GM12878 (cell line): ENCODE data around the gene ZSWIM6. TPM values are rescaled to one million over a fixed set of nuclear protein-coding genes. Genes with fewer than 3 reads are reported as not detected.

Experiments
- ATAC-seq: fragments of 200-7000 bp; cut with Tn5 transposase; 3 replicates; pipeline ENCODE4 v1.9.1; 2020; ENCODE audit warnings: mild to moderate bottlenecking, moderate library complexity
- BruUV-seq: library from RNA; stranded (reverse); fragments of 400-500 nt; replicated peaks from 2 replicates; lab custom pipeline; 2021; lab: Mats Ljungman, UMichigan
- CTCF ChIA-PET: fragments of 300-600 bp; sonication (Branson Sonifier 250); formaldehyde crosslinking; extraction: SDS; loops from one replicate; lab custom pipeline; 2021; ENCODE audit warnings: inconsistent platforms; lab: Yijun Ruan, JAX
- POLR2A ChIA-PET: fragments of 350-600 bp; formaldehyde crosslinking; extraction: SDS; loops from one replicate; lab custom pipeline; 2021; ENCODE audit warnings: inconsistent platforms; lab: Charles Lee
- RAD21 ChIA-PET: fragments of 300-600 bp; sonication (Branson Sonifier 250); formaldehyde crosslinking; loops from one replicate; lab custom pipeline; 2023; ENCODE audit warnings: antibody characterized with exemption; ENCODE audit not compliant: unreplicated experiment; lab: Charles Lee
- SMC1A ChIA-PET: fragments of 300-600 bp; sonication (Branson Sonifier 250); formaldehyde crosslinking; loops from one replicate; lab custom pipeline; 2023; ENCODE audit not compliant: unreplicated experiment, uncharacterized antibody; lab: Charles Lee
- DNase-seq: peaks from one replicate; pipeline ENCODE4 v3.0.0-alpha.2; 2011; ENCODE audit warnings: low read depth, low spot score
- FAIRE-seq: peaks from 3 replicates; lab custom pipeline; 2011; peaks lifted over from hg19 to GRCh38; lab: Jason Lieb, UNC
- H2AFZ ChIP-seq: 2 replicates; pipeline ENCODE4 v1.6.0; 2011; ENCODE audit warnings: low read depth, low read length, control low read depth; ENCODE audit not compliant: control insufficient read depth
- H3K27ac ChIP-seq: 2 replicates; pipeline ENCODE4 v1.5.1; 2011; ENCODE audit warnings: control low read depth; ENCODE audit not compliant: control insufficient read depth, insufficient read depth
- H3K27me3 ChIP-seq, 2 experiments: replicated peaks in 1 of 2; 2 replicates each; pipeline versions ENCODE4 v1.6.0 to v1.6.1; 2011; ENCODE audit warnings: low read length in 1 of 2; ENCODE audit not compliant: control insufficient read depth in 2 of 2, insufficient read depth in 2 of 2
- H3K36me3 ChIP-seq, 2 experiments: 2 replicates each; pipeline ENCODE4 v1.5.1; 2011; ENCODE audit warnings: low read length in 1 of 2; ENCODE audit not compliant: control insufficient read depth in 2 of 2, insufficient read depth in 2 of 2
- H3K4me1 ChIP-seq: 2 replicates; pipeline ENCODE4 v1.6.1; 2011; ENCODE audit warnings: mild to moderate bottlenecking, low read length, moderate library complexity, mixed read lengths; ENCODE audit not compliant: control insufficient read depth, insufficient read depth
- H3K4me2 ChIP-seq: 2 replicates; pipeline ENCODE4 v1.6.0; 2011; ENCODE audit warnings: control low read depth; ENCODE audit not compliant: control insufficient read depth, insufficient read depth
- H3K4me3 ChIP-seq: fragments of 200-600 bp; sonication (generic); 2 replicates; pipeline ENCODE4 v1.5.1; 2016
- H3K79me2 ChIP-seq: 2 replicates; pipeline ENCODE4 v1.6.0; 2011; ENCODE audit warnings: low read length; ENCODE audit not compliant: control insufficient read depth, insufficient read depth
- H3K9ac ChIP-seq: 2 replicates; pipeline ENCODE4 v1.8.0; 2011; ENCODE audit warnings: low read length, control low read depth, mixed read lengths; ENCODE audit not compliant: control insufficient read depth, insufficient read depth
- H3K9me3 ChIP-seq: replicated peaks from 3 replicates; pipeline ENCODE4 v1.5.1; 2011; ENCODE audit warnings: mild to moderate bottlenecking, low read length; ENCODE audit not compliant: control insufficient read depth, insufficient read depth
- H4K20me1 ChIP-seq: 2 replicates; pipeline ENCODE4 v1.6.0; 2011; ENCODE audit not compliant: control insufficient read depth, insufficient read depth
- BACH1 ChIP-seq: fragments of 450-650 bp; IDR thresholded peaks from 2 replicates; pipeline ENCODE4 v1.6.1; 2017; ENCODE audit warnings: mild to moderate bottlenecking, borderline replicate concordance
- CEBPB ChIP-seq, 2 experiments: fragments of 150-350 bp in 1 of 2; IDR thresholded peaks; 2 replicates each; pipeline ENCODE4 v1.6.1; 2012 to 2014; ENCODE audit warnings: low read depth in 2 of 2, low read length in 2 of 2, borderline replicate concordance in 1 of 2, inconsistent platforms in 1 of 2
- CREB1 ChIP-seq: IDR thresholded peaks from 2 replicates; pipeline ENCODE4 v1.6.1; 2012; ENCODE audit warnings: low read depth, mild to moderate bottlenecking, inconsistent platforms
- ETV6 ChIP-seq, 2 experiments: fragments of 450-650 bp in 1 of 2; IDR thresholded peaks in 1 of 2; conservative IDR thresholded peaks in 1 of 2; 2 replicates each; pipeline ENCODE4 v1.6.1; 2014; ENCODE audit warnings: antibody characterized with exemption in 1 of 2, borderline replicate concordance in 1 of 2, low read depth in 1 of 2, mild to moderate bottlenecking in 1 of 2, moderate library complexity in 1 of 2
- HCFC1 ChIP-seq: fragments of 150-350 bp; IDR thresholded peaks from 2 replicates; pipeline ENCODE4 v1.6.1; 2014; ENCODE audit warnings: low read length
- KAT2A ChIP-seq: conservative IDR thresholded peaks from 2 replicates; pipeline ENCODE4 v1.6.1; 2011; ENCODE audit warnings: low read depth, low read length; ENCODE audit not compliant: control insufficient read depth
- MEF2A ChIP-seq: IDR thresholded peaks from 2 replicates; pipeline ENCODE4 v1.6.1; 2011; ENCODE audit warnings: low read depth, mild to moderate bottlenecking, low read length, moderate library complexity; ENCODE audit not compliant: insufficient read depth
- MYC ChIP-seq: IDR thresholded peaks from 2 replicates; pipeline ENCODE4 v1.6.1; 2011; ENCODE audit warnings: mild to moderate bottlenecking, low read length, moderate library complexity, inconsistent platforms; ENCODE audit not compliant: insufficient read depth, insufficient replicate concordance, insufficient read length, severe bottlenecking
- NFYB ChIP-seq: IDR thresholded peaks from 2 replicates; pipeline ENCODE4 v1.6.1; 2011; ENCODE audit warnings: low read depth, mild to moderate bottlenecking, low read length, improper control_type of control experiment, moderate library complexity; ENCODE audit not compliant: insufficient read depth
- POLR2AphosphoS2 ChIP-seq: IDR thresholded peaks from 2 replicates; pipeline ENCODE4 v1.6.1; 2011; ENCODE audit warnings: low read depth, mild to moderate bottlenecking, low read length, improper control_type of control experiment, moderate library complexity
- POU2F2 ChIP-seq: IDR thresholded peaks from 3 replicates; pipeline ENCODE4 v1.6.1; 2011; ENCODE audit warnings: low read depth, mild to moderate bottlenecking, low read length, borderline replicate concordance
- RCOR1 ChIP-seq: conservative IDR thresholded peaks from 2 replicates; pipeline ENCODE4 v1.6.1; 2012; ENCODE audit warnings: low read depth, low read length, improper control_type of control experiment
- SIN3A ChIP-seq: IDR thresholded peaks from 2 replicates; pipeline ENCODE4 v1.6.1; 2012; ENCODE audit warnings: low read depth, low read length, improper control_type of control experiment
- SREBF2 ChIP-seq: IDR thresholded peaks from 2 replicates; pipeline ENCODE4 v1.6.1; 2012; ENCODE audit warnings: mild to moderate bottlenecking, low read length
- TBL1XR1 ChIP-seq: IDR thresholded peaks from 2 replicates; pipeline ENCODE4 v1.6.1; 2012; ENCODE audit warnings: low read depth, low read length, improper control_type of control experiment
- ZNF207 ChIP-seq: fragments of 450-650 bp; IDR thresholded peaks from 2 replicates; pipeline ENCODE4 v1.6.1; 2014; ENCODE audit warnings: antibody characterized with exemption, mild to moderate bottlenecking, borderline replicate concordance
- ZNF384 ChIP-seq: IDR thresholded peaks from 2 replicates; pipeline ENCODE4 v1.6.1; 2012; ENCODE audit warnings: low read depth, mild to moderate bottlenecking, low read length, improper control_type of control experiment, borderline replicate concordance
- in situ Hi-C: fragments of 300-500 bp; cut with MboI; formaldehyde crosslinking; loops from 9 replicates; pipeline ENCODE4 v1.14.3; 2018; ENCODE audit warnings: mixed read lengths
- intact Hi-C: fragments of 100-400 bp; cut with micrococcal nuclease; formaldehyde crosslinking; loops from one replicate; pipeline ENCODE4 v1.14.2; 2022; ENCODE audit not compliant: unreplicated experiment
- polyA plus RNA-seq, 11 experiments: library from polyadenylated mRNA; depleted of rRNA in 4 of 11; unstranded in 6 of 11; stranded (reverse) in 5 of 11; fragments of >200 nt; fragmentation: Nextera tagmentation in 4 of 11; fragmentation: Illumina TruSeq in 1 of 11; extraction: Ambion mirVana in 4 of 11; extraction: Trizol in 1 of 11; gene quantifications; 1 replicate in 1 of 11; 2 replicates in 10 of 11; pipeline versions ENCODE4 v1.2.1 to v1.2.3, GENCODE V29; 2011 to 2016; ENCODE audit warnings: inconsistent platforms in 2 of 11, missing spikeins in 2 of 11, low read depth in 1 of 11
- total RNA-seq, 4 experiments: library from RNA; depleted of rRNA in 3 of 4; stranded (reverse); fragments of >200 nt in 3 of 4; fragmentation: Illumina TruSeq in 1 of 4; extraction: Trizol in 1 of 4; gene quantifications; 2 replicates each; pipeline versions ENCODE4 v1.2.1 to v1.2.3, GENCODE V29; 2013 to 2021
- TF ChIP-seq, protein P1 (sequence below): fragments of 450-650 bp; IDR thresholded peaks from 2 replicates; pipeline ENCODE4 v1.6.1; 2017; ENCODE audit warnings: mild to moderate bottlenecking
- TF ChIP-seq, protein P2 (sequence below): IDR thresholded peaks from 2 replicates; pipeline ENCODE4 v1.6.1; 2011; ENCODE audit warnings: borderline replicate concordance, low read depth, mild to moderate bottlenecking, moderate library complexity, low read length; ENCODE audit not compliant: insufficient read depth, poor library complexity, severe bottlenecking

The ZSWIM6 gene
- total and polyA plus RNA-seq, 10 of the 15 experiments (the other 5 are each of a cell fraction or from before 2014, with no cell fraction given): 0.53 to 6.2 (median 3.4) TPM

DNA sequence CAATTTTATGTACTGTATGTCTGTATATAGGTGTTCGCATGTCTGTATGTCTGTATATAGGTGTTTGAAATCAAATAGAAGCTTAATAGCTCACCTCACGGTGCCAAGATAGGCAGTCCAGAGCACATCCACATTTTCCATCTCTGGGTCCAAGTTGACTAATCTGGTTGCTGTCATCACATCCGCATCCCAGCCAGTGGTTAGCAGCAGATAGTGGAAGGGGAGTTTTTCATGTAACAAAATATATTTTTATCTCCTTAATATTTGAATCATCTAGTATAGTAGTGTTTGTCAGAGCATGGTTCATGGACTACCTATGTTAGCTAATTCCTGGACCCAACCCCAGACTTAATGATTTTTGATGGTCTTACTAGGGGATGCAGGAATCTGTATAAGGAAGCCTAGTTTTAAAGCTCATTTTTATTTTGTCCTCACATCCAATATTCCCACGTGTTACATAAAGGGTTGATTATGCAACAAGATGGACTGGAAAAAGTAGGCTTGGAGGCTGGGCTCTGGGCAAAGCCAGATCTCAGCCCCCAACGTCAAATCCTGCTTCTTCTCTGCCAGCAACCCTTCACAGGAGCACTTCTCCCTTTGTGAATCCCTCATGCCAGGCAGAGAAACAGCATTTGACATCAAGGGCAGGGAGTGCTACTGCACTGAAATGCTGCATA, 219.7 kb downstream of the ZSWIM6 start (continued):
- TF ChIP-seq, protein P1, sequence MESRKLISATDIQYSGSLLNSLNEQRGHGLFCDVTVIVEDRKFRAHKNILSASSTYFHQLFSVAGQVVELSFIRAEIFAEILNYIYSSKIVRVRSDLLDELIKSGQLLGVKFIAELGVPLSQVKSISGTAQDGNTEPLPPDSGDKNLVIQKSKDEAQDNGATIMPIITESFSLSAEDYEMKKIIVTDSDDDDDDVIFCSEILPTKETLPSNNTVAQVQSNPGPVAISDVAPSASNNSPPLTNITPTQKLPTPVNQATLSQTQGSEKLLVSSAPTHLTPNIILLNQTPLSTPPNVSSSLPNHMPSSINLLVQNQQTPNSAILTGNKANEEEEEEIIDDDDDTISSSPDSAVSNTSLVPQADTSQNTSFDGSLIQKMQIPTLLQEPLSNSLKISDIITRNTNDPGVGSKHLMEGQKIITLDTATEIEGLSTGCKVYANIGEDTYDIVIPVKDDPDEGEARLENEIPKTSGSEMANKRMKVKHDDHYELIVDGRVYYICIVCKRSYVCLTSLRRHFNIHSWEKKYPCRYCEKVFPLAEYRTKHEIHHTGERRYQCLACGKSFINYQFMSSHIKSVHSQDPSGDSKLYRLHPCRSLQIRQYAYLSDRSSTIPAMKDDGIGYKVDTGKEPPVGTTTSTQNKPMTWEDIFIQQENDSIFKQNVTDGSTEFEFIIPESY: no peak
- no peak for TF ChIP-seq ZNF384
- TF ChIP-seq MYC: no peak
- no peak for TF ChIP-seq POU2F2
- no peak for TF ChIP-seq ETV6 (conservative IDR thresholded peaks at IDR 0.05 in 1 of 2, IDR thresholded peaks at IDR 0.05 in 1 of 2; ENCODE audit: borderline replicate concordance in 1 of 2, low read depth in 1 of 2)
- no peak for TF ChIP-seq KAT2A
- TF ChIP-seq MEF2A: no peak

DNA sequence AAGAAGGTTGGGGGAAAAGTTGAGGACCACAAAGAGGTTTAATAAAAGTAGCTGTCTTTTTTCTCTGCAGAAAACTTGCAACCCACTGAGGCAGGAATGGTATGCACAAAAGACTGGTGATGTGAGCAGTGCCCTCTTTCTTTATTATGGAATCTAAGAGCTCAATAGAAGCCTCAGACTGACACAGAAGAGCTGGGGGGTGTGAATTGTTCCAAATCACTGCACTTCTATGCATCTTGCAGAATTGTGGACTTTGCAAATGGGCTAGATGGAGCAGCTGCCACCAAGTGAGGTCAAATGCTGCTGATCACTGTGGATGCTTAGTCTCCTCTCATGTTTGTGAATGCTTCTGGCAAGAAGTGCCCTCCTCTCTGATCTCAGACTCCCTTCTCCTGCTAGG, 227.1 kb downstream of the ZSWIM6 start:
- Histone ChIP-seq H3K27me3 (no peaks in the 10 kb centered on the region), H2AFZ (no peak overlapping the region), H3K9ac (no peak overlapping the region), H3K4me2 (no peak overlapping the region), H3K36me3 (no peaks in the 10 kb centered on the region), H3K27ac (no peak overlapping the region), H3K4me3 (no peak overlapping the region), H3K4me1 (no peaks in the 10 kb centered on the region), H3K79me2 (no peaks in the 10 kb centered on the region), H3K9me3 (no peaks in the 10 kb centered on the region), H4K20me1 (no peaks in the 10 kb centered on the region)
- no peak for DNase-seq
- in situ Hi-C loops: no loop called here
- intact Hi-C loops: no loop called here
- ChIA-PET RAD21 (no interaction called here), POLR2A (no interaction called here), CTCF (no interaction called here), SMC1A (no interaction called here)
- FAIRE-seq: no peak
- BruUV-seq: no TSS peak
- no peak for ATAC-seq
- no peak for TF ChIP-seq POLR2AphosphoS2
- TF ChIP-seq, protein P2, sequence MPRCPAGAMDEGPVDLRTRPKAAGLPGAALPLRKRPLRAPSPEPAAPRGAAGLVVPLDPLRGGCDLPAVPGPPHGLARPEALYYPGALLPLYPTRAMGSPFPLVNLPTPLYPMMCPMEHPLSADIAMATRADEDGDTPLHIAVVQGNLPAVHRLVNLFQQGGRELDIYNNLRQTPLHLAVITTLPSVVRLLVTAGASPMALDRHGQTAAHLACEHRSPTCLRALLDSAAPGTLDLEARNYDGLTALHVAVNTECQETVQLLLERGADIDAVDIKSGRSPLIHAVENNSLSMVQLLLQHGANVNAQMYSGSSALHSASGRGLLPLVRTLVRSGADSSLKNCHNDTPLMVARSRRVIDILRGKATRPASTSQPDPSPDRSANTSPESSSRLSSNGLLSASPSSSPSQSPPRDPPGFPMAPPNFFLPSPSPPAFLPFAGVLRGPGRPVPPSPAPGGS: no peak
- no peak for TF ChIP-seq POU2F2
- TF ChIP-seq NFYB: no peak
- TF ChIP-seq TBL1XR1: no peak
- no peak for TF ChIP-seq ZNF207
- TF ChIP-seq MEF2A: no peak
- no peak for TF ChIP-seq CEBPB (IDR thresholded peaks at IDR 0.05; ENCODE audit: borderline replicate concordance in 1 of 2, low read depth in 2 of 2, low read length in 2 of 2)
- TF ChIP-seq BACH1: no peak
- TF ChIP-seq SREBF2: no peak
- TF ChIP-seq HCFC1: no peak
- TF ChIP-seq RCOR1: no peak
- no peak for TF ChIP-seq SIN3A
- TF ChIP-seq CREB1: no peak
